ENCODE measurements around the gene NOP16. TPM values are rescaled to one million over a fixed set of nuclear protein-coding genes. Genes with fewer than 3 reads are reported as not detected.

Gene NOP16
- total and polyA plus RNA-seq, 2 experiments from 2014 or later = 22.9 to 64.0 TPM

GRCh38 chr5:176386491-176386890, 1.9 kb downstream of the NOP16 start:
- WGBS (ENCODE audit: low lambda C conversion rate, missing lambda C conversion rate) = 78% methylated on average over 1 of the region's 1 CpG
- H3K36me3 ChIP-seq (replicated peaks; ENCODE audit: insufficient read depth, low read depth) = no peaks in the 10 kb centered on the region

DNA sequence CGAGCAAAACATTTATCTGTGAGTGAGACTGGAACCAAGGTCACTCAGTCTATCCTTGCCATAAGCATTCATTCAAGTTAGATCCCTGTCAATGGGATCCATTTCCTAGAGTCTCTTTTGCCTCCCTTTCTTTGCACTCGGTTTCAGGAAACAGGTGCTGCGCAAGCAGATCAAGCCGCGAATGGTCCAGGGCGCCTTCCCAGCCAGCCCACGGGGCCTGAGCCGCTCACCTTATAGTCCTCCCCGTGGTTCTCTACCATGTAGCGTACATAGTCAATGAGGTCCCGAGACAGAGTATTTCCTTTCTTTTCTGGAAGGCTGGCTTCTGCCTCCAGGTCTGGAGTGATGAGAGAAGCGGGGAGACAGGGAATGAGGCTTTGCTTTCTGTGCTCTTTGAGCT, 3.4 kb downstream of the NOP16 start:
- no peaks in the 10 kb centered on the region for H3K27me3 ChIP-seq
- WGBS (ENCODE audit: low lambda C conversion rate, missing lambda C conversion rate) = 94% methylated on average over 12 of the region's 12 CpGs
- H3K79me2 ChIP-seq = peaks cover 26% of the 10 kb centered on the region
- DNase-seq (ENCODE audit: low spot score) = no peak
- H3K36me3 ChIP-seq (replicated peaks; ENCODE audit: insufficient read depth, low read depth) = no peaks in the 10 kb centered on the region
- H3K9me3 ChIP-seq (ENCODE audit: low read depth) = no peaks in the 10 kb centered on the region
- no peak overlapping the region for H3K27ac ChIP-seq
- H3K4me3 ChIP-seq = no peak overlapping the region
- no peak overlapping the region for H3K4me2 ChIP-seq
- no peaks in the 10 kb centered on the region for H3K9me2 ChIP-seq (replicated peaks; ENCODE audit: insufficient read depth)
- no peak for TF ChIP-seq EZH2phosphoT487 (IDR thresholded peaks at IDR 0.05; ENCODE audit: low read depth, severe bottlenecking, unreplicated experiment)
- TF ChIP-seq EZH2 (IDR thresholded peaks at IDR 0.05; ENCODE audit: borderline replicate concordance) = no peak
- TF ChIP-seq, protein P1, sequence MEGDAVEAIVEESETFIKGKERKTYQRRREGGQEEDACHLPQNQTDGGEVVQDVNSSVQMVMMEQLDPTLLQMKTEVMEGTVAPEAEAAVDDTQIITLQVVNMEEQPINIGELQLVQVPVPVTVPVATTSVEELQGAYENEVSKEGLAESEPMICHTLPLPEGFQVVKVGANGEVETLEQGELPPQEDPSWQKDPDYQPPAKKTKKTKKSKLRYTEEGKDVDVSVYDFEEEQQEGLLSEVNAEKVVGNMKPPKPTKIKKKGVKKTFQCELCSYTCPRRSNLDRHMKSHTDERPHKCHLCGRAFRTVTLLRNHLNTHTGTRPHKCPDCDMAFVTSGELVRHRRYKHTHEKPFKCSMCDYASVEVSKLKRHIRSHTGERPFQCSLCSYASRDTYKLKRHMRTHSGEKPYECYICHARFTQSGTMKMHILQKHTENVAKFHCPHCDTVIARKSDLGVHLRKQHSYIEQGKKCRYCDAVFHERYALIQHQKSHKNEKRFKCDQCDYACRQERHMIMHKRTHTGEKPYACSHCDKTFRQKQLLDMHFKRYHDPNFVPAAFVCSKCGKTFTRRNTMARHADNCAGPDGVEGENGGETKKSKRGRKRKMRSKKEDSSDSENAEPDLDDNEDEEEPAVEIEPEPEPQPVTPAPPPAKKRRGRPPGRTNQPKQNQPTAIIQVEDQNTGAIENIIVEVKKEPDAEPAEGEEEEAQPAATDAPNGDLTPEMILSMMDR (IDR thresholded peaks at IDR 0.05; ENCODE audit: poor library complexity) = no peak
- no peak overlapping the region for H2AFZ ChIP-seq
- peaks cover 14% of the 10 kb centered on the region for H3K4me1 ChIP-seq (ENCODE audit: insufficient read depth)
- H4K20me1 ChIP-seq (ENCODE audit: insufficient read depth, poor library complexity, severe bottlenecking) = no peaks in the 10 kb centered on the region

More at GRCh38 chr5:176386491-176386890, 1.9 kb downstream of the NOP16 start:
- Histone ChIP-seq H3K27ac (no peak overlapping the region), H3K79me2 (peaks cover 38% of the 10 kb centered on the region), H4K20me1 (ENCODE audit: insufficient read depth, poor library complexity, severe bottlenecking) (no peaks in the 10 kb centered on the region), H3K4me1 (ENCODE audit: insufficient read depth) (peaks cover 14% of the 10 kb centered on the region), H3K4me2 (peak overlapping the region; percentile 84), H3K4me3 (no peak overlapping the region), H3K9me2 (replicated peaks; ENCODE audit: insufficient read depth) (no peaks in the 10 kb centered on the region), H2AFZ (no peak overlapping the region), H3K27me3 (no peaks in the 10 kb centered on the region), H3K9me3 (ENCODE audit: low read depth) (no peaks in the 10 kb centered on the region)
- DNase-seq (ENCODE audit: low spot score) = no peak
- TF ChIP-seq, protein P1 (IDR thresholded peaks at IDR 0.05; ENCODE audit: poor library complexity) = no peak
- TF ChIP-seq EZH2 (IDR thresholded peaks at IDR 0.05; ENCODE audit: borderline replicate concordance) (no peak), EZH2phosphoT487 (IDR thresholded peaks at IDR 0.05; ENCODE audit: low read depth, severe bottlenecking, unreplicated experiment) (no peak)

DNA sequence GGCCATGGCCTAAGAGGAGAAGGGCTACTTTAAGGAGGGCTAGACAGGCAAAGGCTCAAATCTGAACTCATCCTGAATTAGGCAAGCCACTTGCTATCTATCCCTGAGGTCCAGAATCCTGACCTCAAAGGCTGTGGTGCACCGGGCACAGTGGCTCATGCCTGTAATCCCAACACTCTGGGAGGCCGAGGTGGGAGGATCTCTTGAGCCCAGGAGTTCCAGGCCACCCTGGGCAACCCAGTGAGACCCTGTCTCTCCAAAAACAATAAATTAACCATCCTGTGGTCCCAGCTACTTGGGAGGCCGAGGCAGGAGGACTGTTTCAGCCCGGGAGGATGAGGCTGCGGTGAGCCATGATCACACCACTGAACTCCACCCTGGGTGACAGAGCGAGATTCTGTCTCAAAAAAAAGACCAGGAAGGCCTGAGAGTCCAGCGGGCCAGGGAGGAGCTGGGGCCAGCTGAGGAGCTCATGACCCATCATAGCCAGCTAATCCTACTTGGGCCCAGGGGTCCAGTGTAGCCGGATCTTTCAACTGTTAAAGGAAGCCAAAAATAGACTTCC, 4.0 kb downstream of the NOP16 start:
- no peak for DNase-seq (ENCODE audit: low spot score)
- 98% methylated on average over 8 of the region's 8 CpGs for WGBS (ENCODE audit: low lambda C conversion rate, missing lambda C conversion rate)
- Histone ChIP-seq H3K36me3 (replicated peaks; ENCODE audit: insufficient read depth, low read depth) (no peaks in the 10 kb centered on the region), H3K9me2 (replicated peaks; ENCODE audit: insufficient read depth) (no peaks in the 10 kb centered on the region), H3K27ac (no peak overlapping the region), H3K4me1 (ENCODE audit: insufficient read depth) (peaks cover 11% of the 10 kb centered on the region), H3K27me3 (no peaks in the 10 kb centered on the region), H3K4me3 (no peak overlapping the region), H4K20me1 (ENCODE audit: insufficient read depth, poor library complexity, severe bottlenecking) (no peaks in the 10 kb centered on the region), H3K79me2 (peaks cover 26% of the 10 kb centered on the region), H2AFZ (no peak overlapping the region), H3K4me2 (no peak overlapping the region), H3K9me3 (ENCODE audit: low read depth) (no peaks in the 10 kb centered on the region)
- TF ChIP-seq, protein P1 (IDR thresholded peaks at IDR 0.05; ENCODE audit: poor library complexity) = no peak
- TF ChIP-seq EZH2 (IDR thresholded peaks at IDR 0.05; ENCODE audit: borderline replicate concordance) (no peak), EZH2phosphoT487 (IDR thresholded peaks at IDR 0.05; ENCODE audit: low read depth, severe bottlenecking, unreplicated experiment) (no peak)
